HG03139 (cell line): ENCODE results near the gene MFF.

ENCODE experiments used
- ATAC-seq: cut with Tn5 transposase; IDR thresholded peaks from one replicate; pipeline ENCODE4 v1.9.1; 2021; ENCODE audit not compliant: unreplicated experiment

MFF gene

DNA sequence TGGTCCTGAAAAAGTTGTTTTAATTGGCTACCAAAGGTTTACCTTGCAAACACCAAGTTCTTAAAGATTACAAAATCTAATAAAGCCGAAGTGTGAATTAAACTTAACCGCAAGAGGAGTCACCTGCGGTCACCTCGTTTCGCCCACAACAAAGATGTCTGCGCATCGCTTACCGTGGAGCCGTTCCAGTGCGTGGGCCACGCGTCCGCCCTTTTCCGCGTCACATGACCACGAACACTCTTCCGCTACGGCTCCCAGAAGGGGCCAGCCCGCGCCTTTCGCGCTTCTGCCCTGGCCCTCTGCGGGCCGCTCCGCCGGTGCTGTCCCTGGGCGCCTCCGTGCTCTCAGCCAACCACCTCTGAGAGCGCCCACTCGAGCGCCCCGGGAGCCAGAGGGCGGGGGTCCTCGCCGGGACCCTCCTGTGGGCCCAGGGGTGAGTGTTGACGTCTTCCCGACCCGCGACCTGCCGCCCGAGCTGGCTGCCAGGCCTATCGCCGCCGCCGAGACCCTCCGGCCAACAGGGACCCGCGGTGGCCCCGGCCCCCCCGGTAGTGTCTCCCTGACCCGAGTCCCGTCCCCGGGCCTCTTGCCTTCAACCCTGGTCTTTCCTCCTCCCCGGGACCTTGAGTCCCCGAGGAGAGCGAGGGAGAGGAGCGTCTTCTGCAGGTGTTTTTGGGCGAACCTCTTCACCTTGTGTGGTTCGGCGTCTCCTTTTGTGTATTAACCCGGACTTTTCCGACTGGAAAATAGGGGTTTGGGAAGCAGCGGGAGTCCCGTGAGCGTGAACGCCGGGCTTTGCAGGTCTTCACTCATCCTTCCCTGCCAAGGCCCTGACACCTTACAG is at the start of gene MFF:
Gene MFF (plus strand): TSS at position 257 of the 844 bp plus-strand sequence. CDS start 5,415 bp downstream, outside the sequence.
- ATAC-seq = peak; percentile 96

DNA sequence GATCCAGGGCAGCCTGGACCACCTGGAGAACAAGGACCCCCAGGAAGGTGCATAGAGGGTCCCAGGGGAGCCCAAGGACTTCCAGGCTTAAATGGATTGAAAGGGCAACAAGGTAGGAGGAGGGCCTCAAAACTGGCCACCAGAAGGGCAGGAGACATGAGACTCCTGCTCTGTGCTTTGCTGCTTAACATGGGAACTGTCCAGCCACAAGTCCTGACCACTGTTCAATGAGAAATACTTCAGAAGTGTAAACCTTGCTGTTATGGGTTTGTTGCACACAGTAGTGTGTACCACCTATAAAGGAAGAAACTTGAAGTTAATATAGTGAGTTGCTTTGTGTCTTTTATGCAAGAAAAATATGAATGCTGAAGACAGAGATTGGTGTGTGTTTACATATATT is 44.2 kb upstream of the MFF start:
- no peak for ATAC-seq

GRCh38 chr2:227285741-227286236 is 39.3 kb upstream of the MFF start:
- no peak for ATAC-seq

GRCh38 chr2:227287771-227288170 is 37.3 kb upstream of the MFF start:
- ATAC-seq = no peak

DNA sequence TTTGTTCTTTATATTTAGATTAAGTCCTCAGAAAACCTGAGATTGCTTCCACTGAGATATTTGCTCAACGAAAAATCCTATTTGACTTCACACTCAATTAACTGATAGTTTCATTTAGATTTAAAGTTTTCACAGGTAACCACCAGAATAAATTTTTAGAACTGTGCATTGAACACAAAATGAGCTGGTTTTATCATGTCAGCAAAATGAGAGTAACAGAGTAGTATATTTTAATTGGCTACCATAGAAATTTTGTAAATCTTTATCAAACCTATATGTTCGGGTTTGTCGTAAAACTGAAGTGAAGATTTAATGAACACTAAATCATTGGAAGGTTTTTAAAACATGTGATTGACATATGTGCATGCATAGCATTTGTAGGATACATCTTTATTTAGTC is 32.7 kb upstream of the MFF start:
- ATAC-seq = no peak

GRCh38 chr2:227293531-227293930 is 31.5 kb upstream of the MFF start:
- no peak for ATAC-seq

GRCh38 chr2:227295806-227296205 is 29.2 kb upstream of the MFF start:
- ATAC-seq = no peak

DNA sequence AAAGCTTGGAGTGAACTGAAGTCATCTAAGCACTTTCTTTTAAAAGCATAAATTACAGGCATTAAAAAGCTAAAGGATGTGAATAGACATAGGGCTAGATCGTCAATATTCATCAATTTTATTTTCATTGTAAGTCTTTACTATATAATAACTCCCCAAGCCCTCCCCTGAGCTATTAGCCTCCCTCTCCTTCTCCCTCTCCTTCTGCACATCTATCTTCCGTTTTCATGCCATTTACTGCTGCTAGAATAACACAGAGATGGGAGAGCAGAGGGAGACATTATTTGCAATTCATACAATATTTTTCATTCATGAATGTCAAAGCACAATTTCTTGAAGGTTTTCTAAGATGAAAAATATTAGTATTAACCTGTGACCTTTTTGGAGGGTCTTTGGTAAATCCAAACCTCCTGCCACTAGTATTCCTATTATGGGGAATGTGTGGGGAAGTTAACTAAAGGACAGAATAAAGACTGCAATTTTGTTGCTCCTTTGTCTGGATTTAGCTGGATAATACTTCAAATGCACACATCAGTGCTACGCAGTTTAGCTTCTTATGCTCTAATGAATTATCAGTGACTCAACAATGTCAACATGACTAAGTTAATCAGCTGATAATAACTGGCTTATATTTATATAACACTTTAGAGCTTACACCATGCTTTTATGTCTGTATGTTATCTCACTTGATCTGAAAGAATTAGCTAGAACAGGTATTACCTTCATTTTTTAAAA is 28.2 kb upstream of the MFF start:
- ATAC-seq = no peak

DNA sequence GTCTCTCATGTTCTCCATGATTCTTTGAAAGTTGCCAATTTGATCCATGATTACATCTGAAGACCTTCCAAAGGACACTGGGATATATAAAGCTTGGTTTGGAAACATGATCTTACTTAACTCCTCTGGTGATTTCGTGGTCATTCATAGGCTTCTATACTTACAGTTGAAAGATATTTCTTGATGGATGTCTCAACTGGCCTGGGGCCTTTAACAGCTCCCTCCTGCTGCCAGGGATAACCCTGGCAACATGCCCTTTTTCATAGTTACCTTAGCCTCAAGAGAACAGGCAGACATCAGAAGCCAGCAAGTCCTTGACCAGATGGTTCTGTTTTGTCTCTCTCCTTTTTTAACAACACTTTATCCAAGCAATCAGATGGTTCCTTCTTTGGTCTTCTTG is 23.5 kb upstream of the MFF start:
- no peak for ATAC-seq

DNA sequence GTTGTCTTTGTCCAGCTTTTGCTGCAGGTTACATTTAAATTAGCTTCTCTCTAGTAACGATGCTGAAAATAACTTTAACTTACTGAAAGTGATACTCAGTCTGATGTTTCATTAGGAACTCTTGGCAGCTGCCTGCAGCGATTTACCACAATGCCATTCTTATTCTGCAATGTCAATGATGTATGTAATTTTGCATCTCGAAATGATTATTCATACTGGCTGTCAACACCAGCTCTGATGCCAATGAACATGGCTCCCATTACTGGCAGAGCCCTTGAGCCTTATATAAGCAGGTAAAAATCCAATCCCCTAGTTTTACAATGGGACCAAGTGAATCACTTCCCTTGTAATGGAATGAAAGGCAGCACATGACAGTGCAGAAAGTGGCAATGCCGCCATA is 16.3 kb upstream of the MFF start:
- no peak for ATAC-seq

DNA sequence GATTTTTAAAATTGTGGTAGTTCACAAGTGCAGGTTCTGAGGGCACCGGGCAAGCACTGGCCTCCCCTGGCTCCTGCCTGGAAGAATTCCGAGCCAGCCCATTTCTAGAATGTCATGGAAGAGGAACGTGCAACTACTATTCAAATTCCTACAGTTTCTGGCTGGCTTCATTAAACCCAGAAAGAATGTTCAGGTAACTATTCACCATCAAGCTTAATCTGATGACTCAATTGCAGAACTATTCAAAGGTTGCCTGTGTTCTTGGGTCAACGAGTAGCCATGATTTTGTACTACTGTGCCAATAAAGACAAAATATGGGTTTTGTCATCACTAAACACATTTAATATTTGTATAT is 14.3 kb upstream of the MFF start:
- no peak for ATAC-seq

DNA sequence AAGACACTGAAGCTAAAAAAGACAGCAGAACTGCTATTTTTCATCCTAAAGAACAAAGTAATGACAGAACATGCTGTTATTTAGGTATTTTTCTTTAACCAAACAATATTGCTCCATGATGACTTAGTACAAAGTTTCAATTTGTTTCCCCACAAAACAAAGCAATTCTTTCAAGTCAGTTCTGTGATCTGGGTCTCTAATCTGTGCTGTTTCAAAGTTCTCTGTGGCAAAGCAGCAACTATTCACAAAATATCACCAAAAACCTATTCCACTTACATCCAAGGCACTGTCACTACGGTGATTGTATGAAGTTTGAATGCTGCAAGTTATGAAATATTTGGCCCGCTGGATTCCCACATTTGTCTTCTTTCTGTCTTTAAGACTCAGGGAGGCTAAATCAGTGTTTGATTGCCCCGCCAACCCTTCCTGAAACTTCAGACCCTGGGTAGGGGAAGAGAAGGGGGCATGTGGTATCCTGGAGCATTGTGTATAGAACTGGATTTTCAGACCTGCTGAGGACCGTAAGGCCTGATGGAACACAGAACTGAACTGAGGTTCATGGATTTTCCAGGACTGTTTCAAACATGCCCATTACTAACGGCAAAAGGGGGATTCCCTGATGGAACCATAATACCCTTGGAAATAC is 13.1 kb upstream of the MFF start:
- ATAC-seq = no peak

DNA sequence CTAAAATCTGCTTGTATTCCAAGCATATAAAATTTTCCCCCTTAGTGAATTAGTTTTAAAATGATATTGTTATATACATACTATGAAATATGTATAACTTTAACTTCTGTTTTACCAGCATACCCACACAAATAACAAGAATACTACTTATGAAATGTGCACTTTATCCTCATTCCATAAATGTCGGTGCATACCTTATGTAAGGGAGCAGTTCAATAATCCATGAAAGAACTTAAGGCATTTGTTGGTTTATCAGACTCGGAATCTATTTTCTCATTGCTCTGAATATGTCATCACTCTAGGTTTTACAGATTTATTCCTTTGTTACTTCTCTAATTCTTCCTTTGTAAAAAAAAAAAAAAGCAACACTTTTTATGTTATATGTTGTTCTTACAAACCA is 12.5 kb upstream of the MFF start:
- no peak for ATAC-seq

- ATAC-seq = no peak
Measured at GRCh38 chr2:227313310-227313709, 11.7 kb upstream of the MFF start.

DNA sequence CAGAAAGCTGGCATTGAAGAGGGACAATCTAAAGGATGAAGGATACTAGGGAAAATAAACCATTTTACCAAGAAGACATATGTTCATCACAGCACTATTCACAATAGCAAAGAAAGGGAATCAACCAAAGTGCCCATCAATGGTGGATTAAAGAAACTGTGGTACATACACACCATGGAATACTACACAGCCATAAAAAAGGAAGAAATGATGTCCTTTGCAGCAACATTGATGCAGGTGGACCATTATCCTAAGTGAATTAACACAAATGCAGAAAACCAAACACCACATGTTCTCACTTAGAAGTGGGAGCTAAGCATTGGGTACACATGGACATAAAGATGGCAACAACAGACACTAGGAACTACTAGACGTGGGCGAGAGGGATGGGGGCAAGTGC is 7.2 kb upstream of the MFF start:
- no peak for ATAC-seq

DNA sequence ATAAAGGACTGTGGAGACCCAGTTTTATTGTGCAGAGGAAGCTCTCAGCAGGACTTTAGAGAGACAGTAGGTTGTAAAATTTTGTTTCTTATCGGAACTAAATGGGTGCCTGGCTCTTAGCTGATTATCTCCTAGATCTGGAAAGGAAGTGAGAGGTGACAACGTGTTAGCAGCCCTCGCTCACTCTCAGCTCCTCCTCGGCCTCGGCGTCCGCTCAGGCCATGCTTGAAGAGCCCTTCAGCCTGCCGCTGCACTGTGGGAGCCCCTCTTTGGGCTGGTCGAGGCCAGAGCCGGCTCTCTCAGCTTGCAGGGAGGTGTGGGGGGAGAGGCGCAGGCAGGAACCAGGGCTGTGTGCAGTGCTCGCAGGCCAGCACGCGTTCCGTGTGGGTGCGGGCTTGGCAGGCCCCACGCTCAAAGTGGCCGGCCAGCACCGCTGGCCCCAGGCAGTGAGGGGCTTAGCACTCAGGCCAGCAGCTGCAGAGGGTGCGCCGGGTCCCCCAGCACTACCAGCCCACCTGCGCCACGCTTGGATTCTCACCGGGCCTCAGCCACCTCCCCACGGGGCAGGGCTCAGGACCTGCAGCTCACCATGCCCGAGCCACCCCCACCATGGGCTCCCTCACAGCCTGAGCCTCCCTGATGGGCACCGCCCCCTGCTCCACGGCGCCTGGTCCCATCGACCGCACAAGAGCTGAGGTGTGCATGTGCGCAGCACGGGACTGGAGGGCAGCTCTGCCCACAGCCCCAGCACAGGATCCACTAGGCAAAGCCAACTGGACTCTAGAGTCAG is 4.6 kb upstream of the MFF start:
- ATAC-seq = no peak

DNA sequence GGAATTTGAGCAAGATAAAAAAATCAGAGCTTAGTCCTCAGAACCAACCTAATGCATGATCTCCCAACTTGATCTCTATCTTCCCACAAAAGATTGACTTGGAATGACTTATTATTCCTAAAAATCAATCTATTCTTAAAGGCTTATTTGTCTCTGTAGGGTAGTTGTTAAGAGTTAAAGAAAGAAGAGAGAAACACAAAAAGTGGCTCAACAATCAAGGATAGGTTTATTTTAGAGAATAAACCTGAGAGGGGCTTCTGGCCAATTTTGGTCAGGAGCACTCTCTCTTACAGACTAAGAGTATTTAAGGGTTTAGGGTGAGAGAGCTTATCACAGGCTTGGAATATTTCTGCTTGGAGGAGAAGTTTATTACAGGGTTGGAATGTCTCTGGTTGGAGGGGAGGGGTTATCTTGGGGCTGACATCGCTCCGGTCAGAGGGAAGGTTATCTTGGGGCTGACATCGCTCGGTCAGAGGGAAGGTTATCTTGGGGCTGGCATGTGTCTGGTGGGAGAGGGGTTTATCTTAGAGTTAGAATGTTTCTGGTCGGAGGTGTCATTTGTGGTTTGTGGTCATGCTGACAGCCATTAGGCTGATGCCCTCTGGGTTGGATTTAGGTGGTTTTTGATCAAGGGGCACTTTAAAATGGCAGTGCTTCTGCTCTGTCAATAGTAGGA is 2.4 kb upstream of the MFF start:
- ATAC-seq = no peak

DNA sequence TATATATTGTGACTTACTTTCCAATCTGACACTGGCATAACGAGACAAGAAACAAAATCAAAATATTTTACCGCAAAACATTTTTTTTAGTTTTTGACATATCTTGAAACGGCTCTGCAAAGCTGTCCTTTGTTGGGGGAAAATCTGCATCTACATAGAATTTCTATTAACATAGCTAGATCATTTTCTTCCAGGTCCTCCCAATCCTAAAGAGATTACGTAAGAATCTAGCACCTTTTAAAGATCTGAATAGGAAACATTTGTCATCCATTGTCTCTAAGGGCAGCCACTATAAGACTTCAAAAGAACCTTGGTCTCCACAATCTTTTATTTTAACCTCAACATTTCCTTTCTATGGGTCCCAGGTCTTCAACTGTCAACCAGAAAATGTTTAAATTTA is 1.2 kb upstream of the MFF start:
- no peak for ATAC-seq

- ATAC-seq = peak; percentile 19
Measured at GRCh38 chr2:227324642-227324994, 433 bp upstream of the MFF start.

DNA sequence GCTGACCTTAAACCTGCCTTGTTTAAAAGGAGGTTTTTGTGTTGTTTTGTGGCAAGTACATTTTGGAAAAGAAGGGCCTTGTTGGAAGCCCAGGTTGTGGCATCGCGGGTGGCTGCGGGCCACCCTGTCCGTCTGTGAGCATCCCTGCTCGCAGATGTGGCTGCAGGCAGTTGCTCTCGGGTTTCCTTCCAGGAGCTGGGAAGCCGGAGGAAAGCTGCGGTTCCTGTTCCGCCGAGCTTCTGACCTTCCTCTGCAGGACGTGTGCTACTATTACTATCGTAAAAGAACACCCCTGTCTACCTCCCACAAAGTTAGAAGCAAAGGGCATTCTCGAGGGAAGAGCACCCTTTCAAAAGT is 766 bp downstream of the MFF start:
- peak; percentile 10 for ATAC-seq

GRCh38 chr2:227326783-227327182 is 1.7 kb downstream of the MFF start:
- ATAC-seq = no peak
